Measurements from ENCODE around the gene KLF13.

KLF13 gene

DNA sequence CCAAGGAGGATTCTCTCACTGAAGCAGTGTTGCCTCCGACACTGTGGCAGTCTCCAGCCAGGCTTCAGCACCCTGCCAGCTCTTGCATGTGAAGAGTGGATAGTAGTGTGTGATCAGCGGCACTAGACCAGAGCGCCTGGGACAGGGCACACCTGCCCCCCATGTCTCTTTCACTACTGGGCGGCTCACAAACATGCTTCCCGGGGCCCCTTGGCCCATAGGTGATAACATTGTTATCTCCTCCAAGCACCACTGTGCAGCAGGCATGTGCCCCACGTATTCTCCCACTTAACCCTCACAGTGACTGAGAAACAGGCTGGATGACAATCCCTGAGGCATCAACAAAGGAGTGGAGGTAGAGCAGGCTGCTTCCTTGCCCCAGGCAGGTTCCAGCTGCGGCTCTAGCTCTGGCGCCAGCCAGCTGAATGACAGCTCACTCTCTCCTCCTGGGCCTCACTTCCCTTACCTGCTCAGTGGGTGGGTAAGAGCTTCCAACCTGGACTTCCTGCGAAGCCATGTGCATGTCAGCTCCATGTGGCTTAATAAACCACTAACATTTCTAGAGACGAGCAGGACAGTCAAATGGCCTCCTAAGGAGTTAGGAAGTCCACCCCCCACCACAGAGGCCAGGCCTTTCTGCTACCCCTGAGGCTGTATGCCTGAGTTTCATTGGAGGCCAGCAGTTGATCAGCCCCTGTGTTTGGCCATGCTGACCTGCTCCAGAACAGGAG, 37.8 kb downstream of the KLF13 start:
- DNase-seq (ENCODE audit: low read depth): no peak

- no peak for DNase-seq (ENCODE audit: low read depth)
Measured at GRCh38 chr15:31365032-31365654, 38.5 kb downstream of the KLF13 start.

DNA sequence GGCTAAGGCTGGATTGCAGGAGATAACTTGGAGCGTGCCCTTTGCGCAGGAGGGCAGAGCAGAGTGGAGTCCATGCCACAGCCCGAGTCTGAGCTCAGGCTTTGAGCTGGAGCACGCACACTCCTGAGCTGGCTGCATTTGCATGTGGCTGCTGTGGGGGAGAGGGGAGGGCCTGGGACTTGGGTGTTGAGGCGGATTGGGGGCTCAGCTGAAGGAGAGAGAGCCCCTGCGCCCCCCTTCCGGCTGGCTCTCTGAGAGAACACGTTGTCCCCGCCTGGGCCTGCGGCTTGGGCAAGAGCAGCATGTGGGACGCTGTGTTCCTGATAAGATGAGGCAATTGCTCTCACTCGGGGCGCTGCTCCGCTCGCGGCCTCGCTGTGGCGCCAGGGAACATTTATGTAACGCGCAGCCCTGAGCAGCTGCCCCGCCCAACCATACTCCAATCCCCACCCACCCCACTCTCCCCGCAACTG, 39.1 kb downstream of the KLF13 start:
- DNase-seq (ENCODE audit: low read depth): peak; percentile 59

GRCh38 chr15:31366169-31366734, 39.6 kb downstream of the KLF13 start:
- DNase-seq (ENCODE audit: low read depth): no peak

- DNase-seq (ENCODE audit: low read depth): no peak
Measured at GRCh38 chr15:31367021-31367729, 40.5 kb downstream of the KLF13 start.

DNA sequence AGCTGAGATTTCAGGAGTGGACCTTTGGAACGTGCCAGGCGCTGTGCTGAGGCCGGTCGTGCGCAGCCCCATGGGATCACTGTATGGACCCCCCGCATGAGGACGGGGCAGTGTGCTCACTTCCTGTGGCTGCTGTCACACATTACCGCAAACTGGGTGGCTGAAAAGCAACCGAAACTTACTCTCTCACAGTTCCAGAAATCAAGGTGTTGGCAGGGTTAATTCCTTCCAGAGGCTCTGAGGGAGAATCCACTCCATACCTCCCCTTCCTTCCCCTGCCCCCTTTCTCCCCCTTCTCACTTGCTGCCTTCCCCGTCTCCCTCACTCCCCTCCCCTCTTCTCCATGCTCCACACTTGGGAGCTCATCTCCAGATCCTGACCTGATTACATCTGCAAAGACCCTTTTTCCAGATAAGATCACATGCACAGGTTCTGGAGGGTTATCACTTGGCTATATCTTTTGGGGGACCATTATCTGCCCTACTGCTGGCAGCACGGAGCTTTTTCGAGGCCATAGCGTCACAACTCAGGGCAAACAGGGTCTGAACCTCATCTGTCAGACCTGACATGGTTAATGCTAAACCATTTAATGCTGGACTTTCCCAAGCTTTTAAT, 41.2 kb downstream of the KLF13 start:
- no peak for DNase-seq (ENCODE audit: low read depth)

DNA sequence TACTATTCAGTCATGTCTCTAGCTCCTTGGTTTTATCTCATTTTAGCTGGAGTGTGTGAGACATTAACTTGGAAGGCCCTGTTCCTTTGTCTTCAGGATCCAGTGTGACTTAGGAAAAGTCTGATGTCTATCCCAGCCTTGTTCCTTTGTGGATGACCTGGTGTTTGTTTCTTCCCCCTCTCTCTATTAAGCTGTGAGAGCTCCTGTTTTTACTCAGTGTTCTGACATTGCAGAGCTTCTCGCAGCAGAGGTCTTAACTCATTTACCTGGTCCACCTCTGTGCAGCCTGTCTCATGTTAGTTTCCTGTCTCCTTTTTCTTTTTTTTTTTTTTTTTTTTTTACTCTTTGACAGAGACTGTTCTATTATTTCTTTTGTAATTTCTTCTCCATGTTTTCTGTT, 43.1 kb downstream of the KLF13 start:
- no peak for DNase-seq (ENCODE audit: low read depth)

DNA sequence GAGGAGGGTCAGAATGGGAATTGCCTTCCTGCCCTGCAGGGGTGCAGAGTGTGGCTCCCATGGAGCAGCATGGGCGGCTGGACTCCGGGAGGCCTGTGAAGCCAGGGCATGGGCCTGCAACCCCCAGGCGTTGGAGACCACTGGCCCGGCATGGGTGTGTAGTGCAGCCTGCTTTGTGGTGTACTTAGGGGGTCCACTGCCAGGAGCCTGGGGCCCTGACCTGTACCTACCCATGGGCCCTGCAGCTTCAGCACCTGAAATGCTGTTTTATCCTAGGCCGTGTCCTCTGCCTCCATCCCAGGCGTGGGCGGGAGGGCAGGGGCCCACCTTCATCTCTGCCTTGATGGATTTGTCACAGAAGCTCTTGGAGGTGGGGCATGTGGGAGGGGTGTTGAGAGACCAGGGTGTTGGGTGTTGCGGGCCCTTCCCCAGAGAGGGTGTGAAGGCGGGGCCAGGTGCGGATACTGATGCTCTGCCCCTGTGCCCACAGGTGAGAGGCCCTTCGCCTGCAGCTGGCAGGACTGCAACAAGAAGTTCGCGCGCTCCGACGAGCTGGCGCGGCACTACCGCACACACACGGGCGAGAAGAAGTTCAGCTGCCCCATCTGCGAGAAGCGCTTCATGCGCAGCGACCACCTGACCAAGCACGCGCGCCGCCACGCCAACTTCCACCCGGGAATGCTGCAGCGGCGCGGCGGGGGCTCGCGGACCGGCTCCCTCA, 45.0 kb downstream of the KLF13 start:
- DNase-seq (ENCODE audit: low read depth): no peak

- peak; percentile 61 for DNase-seq (ENCODE audit: low read depth)
Measured at GRCh38 chr15:31372635-31373091, 46.0 kb downstream of the KLF13 start.

DNA sequence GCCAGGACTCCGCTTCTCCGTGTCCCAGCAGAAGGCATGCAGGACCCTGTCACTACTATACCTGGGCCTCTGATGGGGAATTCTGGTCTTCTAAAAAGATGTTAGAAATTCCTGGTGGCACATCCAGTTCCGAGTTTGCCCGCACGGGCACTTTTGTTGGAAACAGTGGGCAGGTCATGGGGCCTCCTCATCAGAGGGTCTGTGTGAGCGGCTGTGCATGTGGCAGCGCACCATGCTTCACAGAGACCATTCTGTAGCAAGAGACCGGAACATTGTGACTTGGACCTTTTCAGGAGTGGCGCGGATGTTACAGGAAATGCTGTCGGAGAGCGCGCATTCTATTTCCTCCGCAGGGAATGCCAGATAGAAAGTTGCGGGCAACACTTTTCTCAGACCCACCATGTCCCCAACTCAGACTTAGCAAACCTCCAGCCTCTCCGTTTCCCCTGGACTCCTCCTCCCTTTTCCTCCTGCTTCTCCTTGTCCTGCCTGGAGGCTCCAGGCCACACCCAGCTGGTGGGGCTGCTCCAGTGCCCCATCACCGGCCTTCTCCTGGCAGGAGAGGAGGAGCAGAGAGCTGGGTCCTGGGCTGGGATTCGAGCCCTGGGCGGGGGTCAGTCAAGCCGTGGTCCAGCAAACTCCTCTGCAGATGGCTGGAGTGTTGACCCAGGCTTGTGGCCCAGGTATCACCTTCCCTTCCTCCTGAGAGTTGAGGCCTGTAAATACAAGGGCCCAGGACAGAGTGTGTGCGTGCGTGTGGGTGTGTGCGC, 46.6 kb downstream of the KLF13 start:
- no peak for DNase-seq (ENCODE audit: low read depth)

- DNase-seq (ENCODE audit: low read depth): no peak
Measured at GRCh38 chr15:31373970-31374369, 47.3 kb downstream of the KLF13 start.

GRCh38 chr15:31374489-31374888, 47.9 kb downstream of the KLF13 start:
- DNase-seq (ENCODE audit: low read depth): no peak

DNA sequence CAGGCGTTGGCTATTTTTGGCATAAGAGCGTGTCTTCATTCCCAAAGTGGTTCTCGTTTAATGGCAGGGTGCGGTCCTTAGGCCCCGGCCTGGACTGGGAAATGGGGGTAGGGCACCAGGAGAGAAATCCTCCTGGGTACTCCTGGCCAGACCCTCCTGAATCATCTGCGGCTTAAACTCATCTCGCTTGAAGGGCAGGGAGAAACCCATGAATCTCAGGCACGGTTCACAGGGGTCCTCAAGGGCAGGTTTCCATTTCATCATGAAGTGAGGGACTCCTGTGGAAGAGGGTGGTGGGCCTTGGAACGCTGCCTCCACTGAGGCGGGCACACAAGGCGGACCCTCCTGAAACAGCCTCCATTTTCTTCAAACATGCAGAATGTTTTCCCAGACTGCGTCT, 48.4 kb downstream of the KLF13 start:
- no peak for DNase-seq (ENCODE audit: low read depth)

GRCh38 chr15:31375772-31376171, 49.1 kb downstream of the KLF13 start:
- DNase-seq (ENCODE audit: low read depth): no peak

- DNase-seq (ENCODE audit: low read depth): no peak
Measured at GRCh38 chr15:31376511-31376910, 49.9 kb downstream of the KLF13 start.

DNA sequence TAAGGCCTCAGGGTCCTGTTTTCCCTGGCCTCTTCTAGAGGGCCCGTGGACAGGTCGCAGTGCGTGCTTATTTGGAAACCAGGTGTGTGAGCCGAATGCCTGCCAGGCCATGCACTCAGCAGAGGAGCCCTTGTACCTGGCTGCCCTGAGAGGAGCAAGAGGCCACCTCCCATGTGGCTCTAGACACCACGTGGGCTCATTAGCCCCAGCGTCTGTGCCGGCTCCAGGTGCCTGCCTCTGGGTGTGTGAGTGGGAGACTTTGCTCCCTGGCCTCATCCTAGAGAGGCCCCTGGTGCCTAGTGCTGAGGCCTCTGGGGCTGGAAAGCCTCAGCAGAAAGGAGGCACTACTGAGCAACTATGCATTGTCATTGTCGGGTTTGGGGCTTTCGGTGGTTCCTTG, 50.4 kb downstream of the KLF13 start:
- no peak for DNase-seq (ENCODE audit: low read depth)

DNA sequence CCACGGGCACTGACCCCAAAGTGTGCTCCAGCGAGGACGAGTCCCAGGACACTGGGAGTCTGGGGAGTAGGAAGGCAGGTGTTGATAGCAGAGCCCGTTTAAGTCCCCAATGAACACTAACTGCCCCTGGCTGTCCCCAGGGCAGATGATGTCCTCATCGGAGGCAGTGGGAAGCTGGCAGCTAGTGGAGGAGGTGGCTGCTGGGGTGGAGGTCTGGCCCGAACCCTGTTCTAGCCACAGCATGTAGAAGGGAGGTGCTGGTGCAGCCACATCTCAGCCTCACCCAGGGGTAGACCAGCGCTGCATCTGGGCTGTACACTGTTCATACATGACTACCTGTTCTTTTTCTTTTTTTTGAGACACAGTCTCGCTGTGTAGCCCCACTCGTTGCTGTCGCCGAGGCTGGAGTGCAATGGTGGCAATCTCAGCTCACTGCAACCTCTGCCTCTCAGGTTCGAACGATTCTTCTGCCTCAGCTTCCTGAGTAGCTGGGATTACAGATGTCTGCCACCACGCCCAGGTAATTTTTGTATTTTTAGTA, 51.8 kb downstream of the KLF13 start:
- no peak for DNase-seq (ENCODE audit: low read depth)

DNA sequence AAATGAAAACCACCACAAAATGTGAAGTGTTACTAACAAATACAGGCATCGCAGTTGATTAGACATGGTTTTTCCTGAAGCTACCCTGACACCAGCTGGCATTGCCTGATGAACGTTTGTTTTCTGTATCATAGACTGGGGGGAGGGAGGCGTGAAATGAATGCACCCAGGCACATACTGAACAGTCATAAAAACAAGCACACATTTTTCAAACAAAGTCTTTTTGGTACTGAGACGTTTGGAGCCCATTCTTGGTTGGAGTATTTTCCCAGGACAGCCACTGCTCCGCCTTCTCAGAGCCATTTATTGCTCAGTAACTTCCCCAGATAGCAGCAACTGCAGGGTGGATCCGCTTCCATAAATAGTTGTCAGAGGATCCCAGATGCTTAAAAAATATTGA, 52.4 kb downstream of the KLF13 start:
- DNase-seq (ENCODE audit: low read depth): no peak

- DNase-seq (ENCODE audit: low read depth): no peak
Measured at GRCh38 chr15:31379577-31379976, 52.9 kb downstream of the KLF13 start.

Data from GM04504 (cell line).